HG03103 (cell line): ENCODE measurements around the gene RPUSD4.
A peak's percentile ranks its signal among the peaks of the same experiment; 100 is the strongest.

Source experiments
- ATAC-seq: cut with Tn5 transposase; IDR thresholded peaks from one replicate; pipeline ENCODE4 v1.9.1; 2021; ENCODE audit warnings: low read depth; ENCODE audit not compliant: unreplicated experiment

The RPUSD4 gene

GRCh38 chr11:126214841-126215240, 3.4 kb upstream of the RPUSD4 start:
- ATAC-seq = no peak

GRCh38 chr11:126214441-126214840, 3.0 kb upstream of the RPUSD4 start:
- ATAC-seq = no peak

GRCh38 chr11:126212089-126212660, 725 bp upstream of the RPUSD4 start:
- no peak for ATAC-seq

GRCh38 chr11:126210871-126211235, 597 bp downstream of the RPUSD4 start:
- no peak for ATAC-seq

GRCh38 chr11:126207896-126208295, 3.6 kb downstream of the RPUSD4 start:
- no peak for ATAC-seq

- ATAC-seq = no peak
These were observed 6.1 kb downstream of the RPUSD4 start for GRCh38 chr11:126205359-126205758.

- ATAC-seq = no peak
These were observed 8.6 kb downstream of the RPUSD4 start for GRCh38 chr11:126202646-126203359.

GRCh38 chr11:126198648-126199047, 12.8 kb downstream of the RPUSD4 start:
- ATAC-seq = no peak

- ATAC-seq = no peak
These were observed 14.0 kb downstream of the RPUSD4 start for GRCh38 chr11:126197277-126197939.

GRCh38 chr11:126195119-126195518, 16.3 kb downstream of the RPUSD4 start:
- no peak for ATAC-seq

- no peak for ATAC-seq
These were observed 17.3 kb downstream of the RPUSD4 start for GRCh38 chr11:126194121-126194543.

- no peak for ATAC-seq
These were observed 18.4 kb downstream of the RPUSD4 start for GRCh38 chr11:126193038-126193478.

GRCh38 chr11:126192361-126192760, 19.1 kb downstream of the RPUSD4 start:
- ATAC-seq = no peak

GRCh38 chr11:126191379-126192073, 19.9 kb downstream of the RPUSD4 start:
- ATAC-seq = no peak

- no peak for ATAC-seq
These were observed 20.7 kb downstream of the RPUSD4 start for GRCh38 chr11:126190792-126191191.

GRCh38 chr11:126189109-126189929, 22.1 kb downstream of the RPUSD4 start:
- ATAC-seq = no peak

- ATAC-seq = peak; percentile 84
These were observed 22.9 kb downstream of the RPUSD4 start for GRCh38 chr11:126188332-126189108.

- no peak for ATAC-seq
These were observed 24.5 kb downstream of the RPUSD4 start for GRCh38 chr11:126186708-126187529.
